Mesenteric fat pad (tissue), 1 donor: ENCODE results near the gene IGF2. TPM values are rescaled to one million over a fixed set of nuclear protein-coding genes. Genes with fewer than 3 reads are reported as not detected.
"Not testable (repeated sequence)": the region's sequence is repeated elsewhere in the genome, so short reads cannot be mapped to it uniquely, and the experiment has no call there.

ENCODE experiments used
- DNase-seq: peaks from one replicate; pipeline ENCODE4 v3.0.0-alpha.2; 2020; ENCODE audit warnings: low spot score
- long read RNA-seq: library from polyadenylated mRNA; unstranded; transcript quantifications from one replicate; pipeline ENCODE4 v2.0.0, GENCODE V29; 2020
- total RNA-seq: library from RNA; stranded (reverse); fragmentation: NEBNext Ultra II Directional; extraction: Animal tissue kit (Norgen Biotek cat#: 25700); gene quantifications from one replicate; pipeline ENCODE4 v1.2.1, GENCODE V29; 2021
- donor health status: DM: yes; HTN: yes; CAD: no.

IGF2 gene, protein sequence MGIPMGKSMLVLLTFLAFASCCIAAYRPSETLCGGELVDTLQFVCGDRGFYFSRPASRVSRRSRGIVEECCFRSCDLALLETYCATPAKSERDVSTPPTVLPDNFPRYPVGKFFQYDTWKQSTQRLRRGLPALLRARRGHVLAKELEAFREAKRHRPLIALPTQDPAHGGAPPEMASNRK
- total RNA-seq: 148 TPM
- long read RNA-seq, full-length matches to known transcripts: 7 of 8 reads
- long read RNA-seq, partial matches to known transcripts: 1 of 8 reads
- long read RNA-seq, other reads (novel, unspliced or antisense): 0 of 8 reads

DNA sequence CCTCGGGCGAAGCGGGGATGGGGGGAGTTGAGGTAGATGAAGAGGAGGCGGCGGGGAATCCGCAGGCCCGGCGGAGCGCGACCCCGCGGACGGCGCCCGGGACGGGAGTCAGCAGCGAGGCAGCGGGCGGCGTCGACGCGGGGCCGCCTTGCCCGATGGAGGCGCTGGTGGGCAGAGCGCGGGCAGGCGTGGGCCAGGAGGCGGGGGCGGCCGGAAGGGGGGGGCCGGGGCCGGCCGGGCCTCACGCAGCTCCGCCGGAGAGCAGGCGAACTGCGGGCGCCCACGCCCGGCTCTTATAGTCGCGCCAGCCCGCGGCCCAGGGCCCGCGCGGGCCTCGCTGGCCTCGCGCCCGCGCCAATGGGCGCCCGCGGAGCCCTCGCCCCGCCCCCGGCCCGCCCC is at the start of gene IGF2:
Gene IGF2, minus strand, starts transcription at position 267 of the 399 bp plus-strand sequence. CDS start 3,866 bp downstream, outside the sequence.
- no peak for DNase-seq

DNA sequence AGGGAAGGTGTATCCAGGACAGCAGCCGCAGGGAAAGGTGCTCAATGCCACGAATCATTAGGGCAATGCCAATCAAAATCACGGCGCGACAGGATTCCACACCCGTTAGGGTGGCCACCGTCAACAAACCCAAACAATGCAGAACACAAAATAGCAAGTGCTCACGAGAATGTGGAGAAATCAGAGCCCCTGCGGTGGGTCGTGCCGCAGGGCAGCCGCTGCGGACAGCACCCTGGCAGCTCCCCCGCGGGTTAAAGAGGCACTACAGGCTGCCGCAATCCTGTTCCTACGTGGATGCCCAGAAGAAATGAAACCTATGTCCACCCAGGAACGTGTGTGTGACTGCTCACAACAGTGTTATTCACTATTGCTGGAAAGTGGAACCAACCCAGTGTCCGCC is 49.6 kb upstream of the IGF2 start:
- no peak for DNase-seq

DNA sequence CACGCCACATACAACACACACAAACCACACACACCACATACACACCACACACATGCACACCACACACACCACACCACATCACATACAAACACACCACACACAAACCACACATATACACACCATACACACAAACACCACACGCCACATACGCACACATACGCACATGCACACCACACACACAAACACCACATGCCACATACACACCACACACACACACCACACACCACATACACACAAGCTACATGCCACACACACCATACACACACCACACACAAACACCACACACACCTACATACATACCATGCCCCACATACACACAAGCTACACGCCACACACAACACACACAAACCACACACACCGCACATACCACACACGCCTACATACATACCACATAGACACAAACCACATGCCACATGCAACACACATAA is 48.1 kb upstream of the IGF2 start:
- no peak for DNase-seq

DNA sequence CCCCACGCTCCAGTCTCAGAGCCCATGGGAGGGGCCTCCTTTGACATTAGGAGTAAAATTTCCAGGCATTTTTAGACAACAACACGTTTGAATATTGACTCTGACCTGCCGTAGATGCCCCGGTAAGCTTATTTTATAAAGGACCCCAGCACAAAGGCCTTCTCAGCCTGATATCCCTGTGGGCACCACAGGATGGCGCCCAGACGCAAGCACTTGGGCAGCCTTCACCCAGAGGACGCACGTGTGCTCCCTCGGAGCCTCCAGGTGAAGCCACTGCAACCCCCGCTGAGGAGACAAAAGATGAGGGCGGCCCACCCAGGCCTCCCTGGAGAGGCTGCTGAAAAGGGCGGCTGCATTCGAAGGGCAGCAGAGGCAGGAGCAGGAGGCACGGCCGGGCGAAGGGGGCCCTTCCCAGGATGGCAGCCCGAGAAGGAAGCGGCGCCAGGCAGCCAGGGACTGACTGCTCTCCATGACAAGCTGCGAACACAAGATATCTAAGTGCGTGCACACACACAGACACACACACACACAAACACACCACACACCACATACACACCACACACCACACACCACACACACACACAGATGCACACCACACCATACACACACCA is 47.6 kb upstream of the IGF2 start:
- no peak for DNase-seq

DNA sequence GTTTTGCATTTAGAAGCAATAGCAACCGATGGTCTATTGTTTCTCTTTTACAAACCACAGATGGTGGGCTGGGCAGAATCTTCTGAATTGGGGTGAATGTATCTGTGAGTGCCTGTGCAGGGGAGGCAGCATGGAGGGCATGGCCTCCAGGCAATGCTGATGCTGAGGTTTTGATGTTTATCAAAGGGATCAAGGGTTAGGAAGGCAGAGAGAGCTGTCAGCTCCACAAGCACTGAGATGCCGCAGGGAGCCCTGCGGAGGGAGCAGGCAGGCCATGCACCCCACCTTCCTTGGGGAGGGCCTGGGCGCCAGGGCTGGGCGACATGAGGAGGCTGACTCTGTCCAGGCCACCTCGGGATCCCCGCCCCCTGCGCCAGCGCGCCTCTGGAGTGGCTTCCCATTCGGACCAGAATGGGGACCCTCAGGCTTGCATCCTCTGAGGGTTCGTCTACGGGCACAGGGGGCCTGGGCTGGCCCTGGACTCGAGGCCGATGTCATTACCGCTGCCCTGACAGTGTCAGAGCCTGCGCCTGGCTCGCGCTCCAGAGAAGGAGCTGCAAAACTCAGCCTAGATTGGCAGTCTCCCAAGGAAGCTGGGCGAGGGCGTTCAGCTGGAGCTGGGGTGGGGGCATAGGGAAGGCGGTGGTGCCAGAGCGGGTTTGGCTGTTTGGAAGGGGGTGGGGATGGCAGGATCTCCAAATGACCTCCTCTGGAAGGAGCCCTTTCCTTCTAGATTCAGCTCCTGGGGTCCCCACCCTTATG is 46.3 kb upstream of the IGF2 start:
- DNase-seq: no peak

DNA sequence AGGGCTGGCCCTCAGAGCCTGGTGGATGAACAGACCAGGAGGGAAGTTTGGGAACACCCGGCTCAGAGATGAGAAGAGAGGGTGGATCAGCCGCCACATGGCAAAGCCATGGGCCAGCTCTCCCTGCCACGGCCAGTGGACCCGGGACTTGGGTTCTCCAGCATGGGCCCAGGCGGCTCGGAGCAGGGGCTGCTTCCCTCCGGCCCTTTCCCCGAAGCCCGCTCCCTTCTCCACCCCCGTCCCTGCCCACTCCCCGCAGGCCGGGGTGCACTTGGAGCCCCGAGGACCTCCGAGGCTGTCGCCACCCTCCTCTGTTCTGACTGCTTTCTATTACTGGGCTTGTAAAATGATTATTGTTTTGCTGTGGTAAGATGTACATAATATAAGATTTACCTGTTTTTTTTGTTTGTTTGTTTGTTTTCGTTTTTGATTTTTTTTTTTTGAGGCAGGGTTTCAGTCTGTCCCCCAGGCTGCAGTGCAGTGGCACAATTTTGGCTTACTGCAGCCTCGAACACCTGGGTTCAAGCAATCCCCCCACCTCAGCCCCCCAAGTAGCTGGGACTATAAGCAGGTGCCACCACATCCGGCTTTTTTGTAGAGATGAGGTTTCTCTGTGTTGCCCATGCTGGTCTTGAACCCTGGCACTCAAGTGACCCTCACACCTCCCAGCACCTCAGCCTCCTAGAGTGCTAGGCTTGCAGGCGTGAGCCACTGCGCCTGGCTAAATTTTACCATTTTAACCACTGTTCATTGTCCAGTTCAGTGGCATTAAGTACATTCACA is 43.7 kb upstream of the IGF2 start:
- DNase-seq: no peak

DNA sequence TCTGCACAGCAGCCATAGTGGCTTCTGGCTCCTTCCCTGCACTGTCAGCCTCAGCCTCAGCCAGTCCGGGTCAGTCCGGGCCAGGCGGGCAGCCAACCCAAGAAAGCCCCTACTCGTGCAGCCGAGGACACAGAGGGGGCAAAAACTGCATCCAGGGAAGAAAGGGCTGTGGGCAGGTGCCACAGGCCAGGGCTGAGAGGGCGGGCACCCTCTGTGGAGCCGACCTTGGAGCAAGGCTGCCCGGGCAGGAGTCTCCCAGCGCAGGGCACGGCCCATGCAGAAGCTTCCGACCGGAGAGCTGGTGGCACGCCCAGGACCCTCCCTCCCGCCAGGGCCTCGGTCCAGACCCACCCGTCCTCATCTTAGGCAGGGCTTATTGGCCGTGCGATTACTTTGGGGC is 42.9 kb upstream of the IGF2 start:
- no peak for DNase-seq

DNA sequence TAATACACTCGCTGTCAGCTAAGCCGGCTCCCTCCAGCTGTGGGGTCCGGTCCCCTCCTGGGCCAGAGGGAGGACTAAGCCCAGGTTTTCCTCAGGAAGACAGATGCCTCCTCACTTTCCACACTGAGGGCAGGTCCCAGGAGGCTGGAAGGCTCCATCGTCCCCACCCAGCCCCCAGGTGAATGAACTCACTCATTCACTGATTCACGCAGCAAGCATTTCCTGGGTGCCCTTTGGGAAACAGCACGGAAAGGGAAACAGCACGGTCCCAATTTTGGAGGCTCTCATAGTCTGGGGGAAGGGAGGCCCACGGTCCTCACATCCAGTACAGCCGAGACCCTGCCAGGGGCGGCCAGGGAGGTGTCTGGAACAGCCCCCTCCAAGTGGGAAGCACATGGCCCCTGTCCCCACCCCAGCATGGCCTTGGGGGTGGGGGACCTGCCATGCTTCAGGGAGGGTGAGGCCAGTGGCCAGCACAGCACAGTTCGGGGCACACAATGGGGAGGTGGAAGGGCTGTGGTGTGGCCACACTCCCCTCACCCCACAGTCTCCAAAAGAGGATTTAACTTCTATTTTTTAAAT is 41.7 kb upstream of the IGF2 start:
- DNase-seq: no peak

DNA sequence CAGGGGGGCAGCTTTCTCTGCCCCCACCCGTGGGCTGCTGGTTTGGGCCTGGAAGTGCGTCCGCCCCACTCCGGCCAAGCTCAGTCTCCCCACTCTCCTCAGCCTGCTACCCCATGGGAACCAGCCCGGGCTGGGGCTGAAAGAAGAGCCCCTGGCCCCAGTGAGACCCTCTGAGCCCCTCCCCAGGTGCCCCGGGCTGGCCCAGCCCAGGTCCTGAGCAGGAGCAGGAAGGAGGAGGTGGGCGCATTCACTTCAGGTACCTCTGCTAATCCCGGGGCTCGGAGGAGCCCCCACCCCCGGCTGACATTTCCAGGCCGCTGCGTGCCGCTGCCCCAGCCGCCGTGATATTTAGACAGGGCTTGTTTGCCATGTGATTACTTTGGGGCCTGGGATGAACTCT is 41.2 kb upstream of the IGF2 start:
- DNase-seq: no peak

DNA sequence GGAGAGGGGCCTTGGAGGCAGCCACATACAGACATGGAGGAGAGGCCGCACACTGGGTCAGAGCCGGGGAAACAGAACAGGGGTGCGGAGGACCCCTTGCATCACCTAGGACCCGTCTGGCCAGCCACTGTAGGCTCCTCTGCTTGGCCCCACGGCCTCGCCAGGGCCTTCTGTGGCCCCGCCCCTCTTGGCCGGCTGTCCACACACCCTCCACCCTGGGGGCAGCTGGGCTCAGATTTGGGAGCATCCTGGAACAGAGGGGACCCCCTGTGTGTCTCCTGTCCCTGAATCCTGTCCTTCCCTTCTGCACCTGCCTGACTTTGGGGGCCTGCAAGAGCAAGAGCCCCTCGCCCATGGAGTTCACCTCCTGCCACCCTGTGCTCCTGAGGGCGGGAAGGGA is 40.3 kb upstream of the IGF2 start:
- DNase-seq: no peak

DNA sequence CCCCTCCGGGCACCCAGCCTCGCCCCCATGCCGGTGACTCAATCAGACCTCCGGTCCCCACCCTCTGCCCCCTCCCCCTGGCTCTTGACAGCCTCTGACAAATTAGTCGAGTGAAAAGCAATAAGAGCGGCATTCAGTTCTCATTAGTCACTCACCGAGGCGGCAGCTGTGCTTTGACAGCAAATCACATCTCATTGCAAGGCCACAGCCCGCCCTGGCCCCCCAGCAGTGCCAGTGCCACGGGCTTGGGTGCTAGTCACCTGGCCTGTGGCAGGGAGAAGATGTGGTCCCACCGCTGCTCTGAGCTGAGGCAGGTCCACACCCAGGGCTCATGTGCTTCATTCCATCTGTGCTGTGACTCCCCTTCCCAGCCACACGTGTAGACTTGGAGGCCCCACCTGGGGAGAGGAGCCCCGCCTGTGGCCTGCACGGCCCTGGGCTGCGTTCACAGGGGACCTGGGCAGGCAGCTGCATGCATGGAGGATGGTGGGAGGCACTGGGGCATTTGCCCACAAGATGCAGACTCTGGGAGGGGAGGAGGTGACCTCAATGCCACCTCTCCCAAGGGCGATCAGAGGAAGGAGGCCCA is 39.8 kb upstream of the IGF2 start:
- DNase-seq: no peak

DNA sequence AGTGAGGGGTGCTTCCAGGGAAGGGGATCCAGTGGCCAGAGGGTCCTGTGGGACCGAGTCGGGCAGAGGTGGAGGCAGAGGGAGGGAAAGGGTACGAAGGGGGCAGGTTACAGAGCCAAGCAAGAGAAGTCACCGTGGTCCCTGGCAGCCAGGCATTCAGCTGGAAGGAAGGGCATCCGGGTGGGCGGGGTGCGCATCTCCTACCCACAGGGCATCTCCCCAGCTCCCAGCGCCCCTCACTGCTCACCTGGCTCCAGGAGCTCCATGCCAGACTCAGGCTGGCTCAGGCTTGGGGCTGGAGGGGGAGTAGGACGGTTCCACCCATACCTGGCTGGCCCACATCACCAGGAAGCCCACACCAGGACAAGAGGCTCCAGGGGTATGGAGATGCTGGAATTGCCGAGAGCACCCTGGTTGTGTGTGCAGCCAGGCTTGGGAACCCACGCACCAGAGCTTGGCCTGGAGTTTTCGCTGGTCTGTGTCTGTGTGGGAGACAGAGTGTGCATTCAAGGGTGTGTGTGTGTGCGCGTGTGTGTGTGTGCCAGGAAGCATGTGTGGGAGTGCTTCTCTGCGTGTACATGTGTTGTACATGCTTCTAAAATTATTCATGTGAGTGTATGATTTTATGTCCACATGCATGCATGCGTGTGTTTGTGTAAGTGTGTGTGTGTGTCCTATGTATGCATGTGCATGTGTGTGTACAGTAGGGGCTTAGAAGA is 39.0 kb upstream of the IGF2 start:
- DNase-seq: not testable (repeated sequence)

DNA sequence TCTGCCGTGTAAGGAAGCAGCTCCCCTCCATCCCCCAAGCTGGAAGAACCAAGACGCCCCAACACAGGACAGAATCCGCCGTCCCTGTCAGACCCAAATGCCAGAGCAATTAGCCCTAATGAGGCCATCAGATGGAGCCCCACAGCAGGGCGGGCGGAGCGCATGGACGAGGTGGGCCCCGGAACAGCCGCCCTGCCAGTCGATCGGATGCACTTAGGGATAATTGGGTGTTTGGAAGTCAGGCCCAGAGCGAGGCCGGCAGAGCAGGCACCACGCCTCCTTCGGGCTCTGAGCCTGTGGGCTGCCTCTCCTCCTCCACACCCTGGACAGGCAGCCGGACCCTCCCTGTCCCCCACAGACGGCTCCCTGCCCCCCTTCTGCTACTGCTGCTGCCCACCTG is 37.9 kb upstream of the IGF2 start:
- DNase-seq: no peak

DNA sequence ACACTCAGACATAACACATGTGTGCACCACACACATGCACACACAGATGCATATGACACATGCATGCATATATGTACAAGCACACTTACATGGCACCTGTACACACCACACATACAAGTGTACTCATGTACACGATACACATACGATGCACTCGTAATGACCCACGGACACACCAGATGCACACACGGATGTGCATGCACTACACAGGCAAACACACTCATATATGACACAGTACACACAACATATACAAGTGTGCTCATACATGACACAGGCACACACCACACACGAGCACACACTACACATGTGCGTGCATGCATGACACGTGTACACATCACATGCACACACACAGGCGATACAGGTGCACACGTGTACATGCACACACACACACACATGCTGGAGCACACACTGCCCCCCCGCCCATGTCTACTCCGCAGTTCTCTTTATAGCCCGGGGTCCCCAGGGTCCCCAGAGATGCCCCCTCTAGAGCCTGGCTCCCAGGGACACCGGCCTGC is 37.3 kb upstream of the IGF2 start:
- DNase-seq: no peak

DNA sequence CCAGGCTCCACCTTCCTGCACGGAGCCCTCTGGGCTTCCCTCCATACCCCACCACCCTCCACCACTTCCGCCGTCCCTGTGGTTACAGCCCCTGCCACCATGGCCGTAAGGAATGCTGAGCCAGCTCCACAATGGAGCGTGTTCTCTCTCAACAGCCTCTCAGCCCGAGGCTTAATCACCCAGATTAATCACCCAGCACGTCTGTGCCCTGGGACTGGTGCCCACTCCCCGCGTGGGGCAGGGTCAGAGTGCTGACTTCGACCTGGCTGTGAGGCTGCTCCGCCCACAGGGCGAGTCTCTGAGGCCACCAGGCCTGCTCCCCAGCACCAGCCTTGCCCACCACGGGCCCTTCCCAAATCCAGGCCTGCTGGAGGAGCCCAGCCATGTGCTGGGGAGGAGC is 36.5 kb upstream of the IGF2 start:
- no peak for DNase-seq

DNA sequence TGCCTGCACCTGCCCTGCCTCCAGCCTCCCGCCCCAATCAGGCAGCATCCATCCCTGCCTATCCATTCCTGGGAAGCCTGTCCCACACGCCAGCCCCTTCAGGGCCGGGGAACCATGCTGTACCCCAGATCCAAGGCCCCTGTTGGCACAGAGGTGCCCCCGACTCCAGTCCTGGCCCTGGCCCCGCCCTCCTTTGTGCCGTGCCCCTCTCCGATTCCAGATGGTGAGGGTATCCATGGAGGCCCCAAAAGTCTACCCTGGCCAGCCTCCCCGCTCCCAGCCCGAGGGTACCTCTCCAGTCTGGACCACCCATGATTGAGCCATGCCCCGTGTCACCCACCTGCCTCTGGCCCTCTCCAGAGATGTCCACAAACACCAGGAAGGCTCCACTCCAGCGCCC is 35.2 kb upstream of the IGF2 start:
- DNase-seq: no peak

DNA sequence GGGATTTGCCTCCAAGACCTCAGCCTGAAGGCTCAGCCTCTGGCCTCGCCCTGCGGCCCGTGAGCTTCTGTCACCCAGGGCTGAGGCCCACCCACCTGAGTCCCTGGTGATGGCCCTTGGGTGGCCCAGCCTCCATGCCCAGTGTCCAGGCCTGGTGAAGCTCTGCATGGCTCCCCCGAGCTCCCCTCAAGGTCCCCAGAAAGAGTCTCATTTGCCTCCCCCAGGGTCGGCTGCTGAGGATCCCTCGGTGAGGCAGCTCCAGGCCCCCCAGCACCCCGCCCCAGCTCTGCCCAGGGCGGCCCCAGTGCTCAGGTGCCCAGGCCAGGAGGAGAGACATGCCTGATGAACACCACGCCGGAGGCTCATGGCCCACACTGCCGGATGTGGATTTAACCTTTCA is 34.6 kb upstream of the IGF2 start:
- no peak for DNase-seq

DNA sequence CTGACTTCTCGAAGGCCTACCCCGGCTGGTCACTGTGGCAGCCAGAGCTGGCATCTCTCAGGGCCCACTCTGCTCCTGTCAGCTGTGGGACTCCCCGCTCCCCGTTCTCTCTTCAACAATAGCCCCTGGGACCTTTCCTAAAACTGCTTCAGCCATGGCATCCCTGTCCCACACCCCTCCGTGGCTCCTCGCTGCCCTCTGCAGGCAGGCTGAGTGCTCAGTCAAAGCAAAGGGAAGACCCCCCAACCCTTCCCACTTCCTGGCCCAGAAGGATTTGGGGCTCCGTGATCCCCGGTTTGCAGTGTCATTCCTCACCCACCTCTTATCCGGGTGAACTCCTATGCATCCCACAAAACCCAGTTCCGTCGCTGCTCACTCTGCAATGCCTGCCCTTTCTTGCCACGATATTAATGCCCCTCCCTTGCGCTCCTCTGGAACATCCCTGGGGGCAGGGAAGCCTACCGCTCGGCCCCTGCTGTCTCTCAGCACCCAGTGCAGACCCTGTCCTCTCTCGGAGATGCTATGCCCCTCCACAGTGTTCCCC is 34.0 kb upstream of the IGF2 start:
- no peak for DNase-seq

DNA sequence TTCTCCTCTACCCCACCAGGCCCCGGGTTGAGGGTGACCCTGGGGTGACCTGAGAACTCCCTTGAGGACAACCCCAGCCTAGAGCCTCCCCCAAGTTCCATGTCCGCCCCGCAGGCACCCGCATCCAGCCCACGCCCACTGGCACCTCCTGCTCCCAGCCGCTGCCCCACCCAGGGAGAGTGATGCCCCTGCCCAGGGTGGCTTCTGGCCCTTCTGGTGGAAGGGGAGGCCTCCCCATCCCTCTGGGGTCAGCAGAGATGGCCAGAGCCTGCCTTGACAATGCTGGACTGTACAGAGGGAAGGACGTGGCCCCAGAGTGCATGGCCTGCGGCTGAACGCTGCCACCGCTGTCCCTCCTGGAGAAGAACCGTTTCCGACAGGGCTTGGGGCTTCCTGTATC is 33.5 kb upstream of the IGF2 start:
- DNase-seq: no peak

DNA sequence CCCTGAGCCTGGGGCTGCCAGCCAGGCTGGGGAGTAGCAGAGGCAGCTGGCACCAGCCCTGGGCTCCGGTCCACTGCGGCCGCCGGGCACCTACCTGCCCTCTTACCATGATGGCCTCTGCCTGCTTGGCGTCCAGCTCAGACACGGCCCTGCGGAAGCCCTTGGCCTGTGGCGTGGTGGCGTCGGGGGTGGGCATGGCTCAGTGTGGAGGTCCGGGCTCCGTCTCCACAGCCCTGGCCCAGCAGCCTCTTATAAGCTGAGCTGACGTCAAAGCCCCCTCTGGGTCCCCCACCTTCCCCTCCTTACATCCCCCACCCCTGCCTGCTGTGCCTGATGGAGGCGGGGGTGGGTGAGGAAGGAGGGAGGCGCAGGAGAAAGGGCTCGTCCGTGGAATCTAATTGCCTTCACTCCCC is 32.4 kb upstream of the IGF2 start, which contains the start of gene TH:
Gene TH, minus strand, starts transcription at position 225 of the 413 bp plus-strand sequence. Its CDS starts 29 bp downstream, at position 196.
- no peak for DNase-seq
